ENCODE results near the gene NCOA4.
"Not testable (repeated sequence)": the region's sequence is repeated elsewhere in the genome, so short reads cannot be mapped to it uniquely, and the experiment has no call there.

NCOA4 gene

GRCh38 chr10:46019569-46020343 is 10.7 kb downstream of the NCOA4 start:
- DNase-seq (ENCODE audit: low read depth, low spot score): no peak

DNA sequence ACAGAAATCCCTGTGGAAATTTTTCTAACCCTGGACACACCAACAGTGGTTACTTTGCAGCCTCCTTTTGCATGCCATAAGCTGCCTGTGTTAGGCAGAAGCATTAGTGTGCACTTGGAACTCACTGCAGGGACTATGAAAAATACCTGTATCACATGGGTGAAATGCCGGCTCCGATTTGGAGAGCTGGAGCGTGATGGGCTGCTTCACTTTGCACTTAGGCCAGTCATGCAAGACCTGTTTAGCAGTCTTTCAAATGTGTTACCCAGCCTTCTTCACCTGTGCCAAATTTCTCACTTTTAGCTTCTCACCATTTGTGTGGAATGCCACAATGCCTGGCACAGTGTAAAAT is 11.3 kb downstream of the NCOA4 start:
- no peak for DNase-seq (ENCODE audit: low read depth, low spot score)

DNA sequence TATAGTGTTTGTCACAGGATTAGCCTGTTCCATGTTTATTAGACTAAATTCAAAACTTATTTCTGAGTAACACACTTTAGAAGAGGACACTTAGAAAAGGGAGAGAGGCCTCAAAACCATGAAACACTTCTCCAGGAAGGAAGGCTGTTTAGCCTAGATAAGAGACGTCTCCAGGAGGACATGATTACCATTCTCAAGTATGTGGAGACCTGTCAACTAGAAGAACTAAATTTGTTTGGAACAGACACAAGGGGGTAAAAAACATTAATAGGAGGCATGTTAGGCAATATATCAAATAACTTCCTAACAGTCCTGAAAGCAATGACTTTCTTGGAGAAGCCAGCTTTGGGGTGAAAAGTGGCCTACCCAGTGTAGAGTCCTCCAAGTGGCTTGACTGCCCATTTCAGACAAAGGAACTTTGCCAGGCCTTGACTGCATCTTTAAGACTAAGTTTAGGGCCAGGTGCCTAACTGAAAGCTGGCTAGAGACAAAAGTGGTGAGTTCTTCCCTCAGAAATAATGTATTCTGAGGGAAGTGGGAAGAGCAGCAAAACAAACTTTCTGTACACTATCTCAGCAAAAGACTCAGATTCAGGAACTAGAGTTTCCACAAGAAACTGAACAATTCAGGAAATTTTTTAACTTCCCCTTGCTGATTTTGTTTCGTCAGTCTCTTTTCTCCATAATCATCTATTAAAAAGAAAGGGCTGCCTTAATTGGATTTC is 11.8 kb downstream of the NCOA4 start:
- DNase-seq (ENCODE audit: low read depth, low spot score): no peak

- no peak for DNase-seq (ENCODE audit: low read depth, low spot score)
These were observed 12.7 kb downstream of the NCOA4 start for GRCh38 chr10:46017733-46018132.

DNA sequence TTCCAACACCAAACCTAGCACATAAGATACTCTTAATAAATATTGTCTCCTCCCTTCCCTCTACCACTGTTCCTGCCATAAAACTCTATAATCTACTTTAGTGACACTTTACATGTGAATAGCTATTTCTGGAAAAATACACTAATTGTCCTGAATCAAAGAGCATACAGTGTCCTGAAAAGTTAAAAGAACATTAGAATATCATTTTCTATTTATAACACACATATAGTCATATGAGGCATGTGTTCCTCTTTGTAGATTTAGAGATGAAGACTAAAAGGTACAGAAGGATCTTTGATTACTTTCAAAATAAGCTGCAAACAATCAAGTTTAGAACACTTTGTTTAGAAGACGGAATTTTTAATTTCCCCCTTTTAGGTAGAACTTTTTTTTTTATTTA is 13.6 kb downstream of the NCOA4 start:
- no peak for DNase-seq (ENCODE audit: low read depth, low spot score)

GRCh38 chr10:46016190-46016589 is 14.2 kb downstream of the NCOA4 start:
- DNase-seq (ENCODE audit: low read depth, low spot score): no peak

GRCh38 chr10:46014683-46015405 is 15.6 kb downstream of the NCOA4 start:
- DNase-seq (ENCODE audit: low read depth, low spot score): no peak

GRCh38 chr10:46014206-46014605 is 16.2 kb downstream of the NCOA4 start:
- DNase-seq (ENCODE audit: low read depth, low spot score): no peak

DNA sequence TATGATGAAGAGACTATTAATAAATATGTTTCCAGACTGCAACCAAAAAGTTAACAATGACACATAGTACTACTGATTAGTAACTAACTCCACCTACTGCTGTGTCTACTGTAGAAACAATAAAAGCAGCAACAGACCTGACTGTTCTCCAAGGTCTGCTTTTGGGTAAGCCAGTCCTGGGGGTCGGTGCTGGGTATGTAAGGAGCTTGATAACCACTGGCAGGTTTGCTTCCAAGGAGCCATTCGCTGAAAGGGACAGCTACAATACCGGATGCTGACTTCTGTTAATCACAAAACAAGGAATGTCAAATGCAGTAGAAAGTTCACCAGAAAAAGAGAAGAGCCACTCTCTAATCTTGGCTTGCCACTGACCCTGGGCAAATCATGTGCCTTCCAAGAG is 17.7 kb downstream of the NCOA4 start:
- no peak for DNase-seq (ENCODE audit: low read depth, low spot score)

DNA sequence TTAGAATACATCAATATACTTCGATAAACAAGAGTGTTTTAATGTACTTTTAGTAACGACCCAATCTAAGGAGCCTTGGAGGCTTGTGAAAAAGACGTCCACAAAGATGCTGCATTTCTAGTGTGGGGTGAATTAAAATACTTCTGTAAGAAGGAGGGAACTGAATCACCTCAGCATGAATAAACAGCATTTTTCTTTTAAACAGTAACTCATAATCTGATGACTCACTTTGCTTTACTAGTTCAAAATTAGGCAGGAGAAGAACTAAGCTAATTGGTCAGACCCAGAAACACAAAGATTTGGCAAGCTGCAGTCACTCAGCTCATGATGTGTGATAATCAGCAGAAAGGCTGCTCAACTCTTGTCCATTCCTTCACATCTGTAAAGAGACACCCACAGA is 24.2 kb downstream of the NCOA4 start:
- peak; percentile 55 for DNase-seq (ENCODE audit: low read depth, low spot score)

GRCh38 chr10:46005383-46005782 is 25.0 kb downstream of the NCOA4 start:
- no peak for DNase-seq (ENCODE audit: low read depth, low spot score)

- DNase-seq (ENCODE audit: low read depth, low spot score): no peak
These were observed 25.5 kb downstream of the NCOA4 start for GRCh38 chr10:46004963-46005362.

DNA sequence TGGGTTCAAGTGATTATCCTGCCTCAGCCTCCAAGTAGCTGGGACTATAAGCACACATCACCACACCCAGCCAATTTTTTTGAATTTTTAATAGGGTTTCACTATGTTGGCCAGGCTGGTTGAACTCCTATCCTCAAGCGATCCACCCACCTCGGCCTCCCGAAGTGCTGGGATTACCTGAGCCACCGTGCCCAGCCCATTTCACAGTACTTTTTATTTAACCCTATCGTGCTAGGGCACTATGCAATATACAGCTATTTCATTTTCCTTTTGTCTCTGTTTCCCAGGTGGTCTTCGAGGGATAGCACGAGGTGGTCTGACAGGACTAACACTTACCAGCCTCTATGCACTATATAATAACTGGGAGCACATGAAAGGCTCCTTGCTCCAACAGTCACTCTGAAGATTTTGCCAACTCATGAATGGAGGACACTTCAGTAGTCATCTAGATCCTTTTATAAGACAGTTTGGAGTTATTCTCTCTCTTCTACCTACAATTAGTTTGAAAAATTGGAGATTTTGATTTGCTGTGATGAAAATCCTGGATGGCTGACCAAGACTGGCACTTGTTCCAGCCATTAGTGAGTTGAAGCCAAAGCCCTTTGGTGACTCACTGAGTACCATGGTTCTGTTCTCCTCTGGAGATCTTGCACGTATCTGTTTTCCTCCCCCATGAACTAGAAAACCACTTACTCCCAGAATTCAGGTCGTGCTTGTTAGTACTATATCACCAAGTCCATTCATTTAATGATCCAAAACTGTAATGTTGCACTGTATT is 27.3 kb downstream of the NCOA4 start:
- no peak for DNase-seq (ENCODE audit: low read depth, low spot score)

DNA sequence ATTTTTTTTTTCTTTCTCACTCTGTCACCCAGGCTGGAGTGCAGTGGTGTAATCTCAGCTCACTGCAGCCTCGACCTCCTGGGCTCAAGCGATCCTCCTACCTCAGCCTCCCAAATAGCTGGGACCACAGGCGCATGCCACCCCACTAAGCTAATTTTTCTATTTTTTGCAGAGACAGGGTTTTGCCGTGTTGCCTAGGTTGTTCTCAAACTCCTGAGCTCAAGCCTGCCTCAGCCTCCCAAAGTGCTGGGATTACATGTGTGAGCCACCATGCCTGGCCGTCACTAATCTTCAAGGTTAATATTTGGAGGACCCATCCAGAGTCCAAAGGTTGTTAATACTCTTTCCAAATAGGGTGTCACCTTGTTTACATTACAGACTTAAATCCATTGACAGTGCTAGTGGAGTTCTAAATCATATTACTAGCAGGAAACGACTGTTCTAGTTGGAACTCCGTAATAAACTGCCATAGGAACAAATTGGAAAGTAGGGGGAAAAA is 28.2 kb downstream of the NCOA4 start:
- DNase-seq (ENCODE audit: low read depth, low spot score): not testable (repeated sequence)

GRCh38 chr10:46001187-46001756 is 29.2 kb downstream of the NCOA4 start:
- DNase-seq (ENCODE audit: low read depth, low spot score): no peak

DNA sequence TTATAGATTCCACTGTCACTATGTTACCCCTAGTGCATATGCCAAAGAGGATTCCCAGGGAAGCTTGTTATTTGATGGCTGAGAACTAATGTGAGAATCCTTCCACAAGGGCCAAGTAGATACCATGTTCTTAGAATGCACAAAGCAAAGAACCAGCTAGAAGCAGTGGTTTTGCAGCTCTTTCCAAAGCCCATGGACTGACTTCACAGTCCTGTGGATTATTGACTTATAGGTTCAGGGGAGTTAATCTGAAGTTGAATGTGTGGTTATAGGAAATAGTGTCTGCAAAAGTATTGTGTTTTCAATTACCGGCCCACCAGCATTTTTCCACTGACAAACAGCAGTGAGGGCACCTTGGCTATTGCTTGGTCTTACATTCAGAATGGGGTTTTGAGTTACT is 29.9 kb downstream of the NCOA4 start:
- DNase-seq (ENCODE audit: low read depth, low spot score): no peak

DNA sequence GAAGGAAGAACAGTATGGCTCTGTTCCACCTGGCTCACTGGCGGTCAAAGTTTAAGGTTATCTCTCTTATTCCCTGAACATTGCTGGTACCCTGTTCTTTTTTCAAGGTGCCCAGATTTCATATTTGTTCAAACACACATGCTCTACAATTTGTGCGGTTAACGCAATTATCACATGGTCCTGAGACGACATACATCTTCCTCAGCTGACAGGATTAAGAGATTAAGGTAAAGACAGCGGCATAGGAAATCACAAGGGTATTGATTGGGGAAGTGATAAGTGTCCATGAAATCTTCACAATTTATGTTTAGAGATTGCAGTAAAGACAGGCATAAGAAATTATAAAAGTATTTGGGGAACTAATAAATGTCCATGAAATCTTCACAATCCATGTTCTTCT is 30.5 kb downstream of the NCOA4 start:
- not testable (repeated sequence) for DNase-seq (ENCODE audit: low read depth, low spot score)

GRCh38 chr10:45997994-45998763 is 32.2 kb downstream of the NCOA4 start:
- DNase-seq (ENCODE audit: low read depth, low spot score): no peak

DNA sequence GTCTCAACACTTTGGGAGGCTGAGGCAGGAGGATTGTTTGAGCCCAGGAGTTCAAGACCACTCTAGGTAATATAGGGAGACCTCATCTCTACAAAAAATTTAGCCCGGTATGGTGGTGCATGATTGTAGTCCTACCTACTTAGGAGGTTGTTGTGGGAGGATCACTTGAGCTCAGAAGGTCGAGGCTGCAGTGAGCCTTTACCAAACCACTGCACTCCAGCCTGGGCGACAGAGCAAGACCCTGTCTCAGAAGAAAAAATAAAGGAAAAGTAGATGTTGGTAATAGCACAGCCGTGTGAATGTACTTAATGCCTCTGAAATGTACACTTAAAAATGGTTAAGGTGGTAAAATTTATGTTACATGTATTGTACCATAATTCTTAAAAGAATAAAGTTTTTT is 32.9 kb downstream of the NCOA4 start:
- DNase-seq (ENCODE audit: low read depth, low spot score): no peak

- not testable (repeated sequence) for DNase-seq (ENCODE audit: low read depth, low spot score)
These were observed 44.8 kb downstream of the NCOA4 start for GRCh38 chr10:45985590-45985989.

DNA sequence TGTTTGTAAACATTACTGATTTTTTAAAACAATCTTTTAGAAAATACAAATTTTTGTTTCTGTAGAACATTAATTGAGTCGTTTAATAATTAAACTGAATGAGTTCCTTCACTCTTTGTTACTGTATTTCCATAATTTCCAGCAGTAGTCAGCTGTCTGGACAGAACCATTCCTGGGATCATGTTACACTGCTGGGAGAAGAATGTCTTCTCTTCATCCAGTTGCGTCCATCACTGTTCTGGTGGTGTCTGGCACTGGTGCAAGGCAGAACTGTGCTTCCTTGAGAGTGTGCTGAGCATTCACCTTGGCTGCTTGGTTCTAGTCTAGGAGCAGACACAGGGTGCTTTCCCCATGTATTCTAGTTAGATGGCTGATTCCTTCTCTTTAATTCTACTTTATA is 46.0 kb downstream of the NCOA4 start:
- DNase-seq (ENCODE audit: low read depth, low spot score): peak; percentile 29
